ENCODE measurements around the gene PPM1F. TPM values are rescaled to one million over a fixed set of nuclear protein-coding genes. Genes with fewer than 3 reads are reported as not detected.

The PPM1F gene
- total RNA-seq, 2 donors from 2014 or later = 37.0 to 45.9 TPM

DNA sequence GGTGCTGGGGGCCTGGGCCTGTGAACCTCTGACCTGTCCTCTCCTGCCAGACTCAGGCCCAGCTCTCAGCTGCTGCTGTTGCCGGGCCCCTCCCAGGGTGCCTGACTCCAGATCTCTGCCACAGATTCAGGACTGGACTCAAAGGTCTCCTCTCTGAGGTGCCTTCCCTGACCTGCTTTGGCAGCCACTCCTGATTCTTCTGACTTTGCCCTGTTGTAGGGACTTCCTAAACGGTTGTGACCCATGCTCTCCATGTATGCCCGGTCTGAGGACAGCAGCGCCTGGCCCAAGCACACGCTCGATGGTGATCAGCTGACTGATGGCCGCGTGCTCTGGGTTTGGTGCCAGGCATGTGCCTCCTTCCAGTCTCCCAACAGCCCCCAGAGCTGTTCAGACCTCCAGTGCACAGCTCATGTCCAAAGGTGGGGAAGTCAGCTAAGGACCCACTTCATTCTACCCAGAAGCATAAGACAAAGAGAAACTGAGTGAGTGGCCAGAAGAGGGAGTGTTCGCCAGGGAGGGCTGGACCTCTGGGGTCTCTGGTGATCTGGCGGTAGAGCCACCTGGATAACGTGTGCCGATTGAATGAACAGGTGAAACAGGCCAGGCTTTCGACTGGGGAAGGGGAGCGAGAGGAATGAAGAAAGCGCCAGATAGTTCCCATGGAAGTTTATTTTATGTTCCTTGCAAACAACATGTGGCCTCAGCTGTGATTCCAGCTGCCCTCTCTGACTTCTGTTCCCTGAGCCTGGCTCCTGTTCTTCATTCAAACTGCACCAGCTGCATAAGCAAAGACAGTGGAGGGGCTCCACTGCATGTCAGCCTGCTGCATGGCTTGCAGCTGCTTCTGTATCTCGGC lies 38.0 kb upstream of the PPM1F start:
- Histone ChIP-seq H3K27ac (no peak overlapping the region), H3K4me1 (ENCODE audit: control insufficient read depth in 1 of 2, low read depth in 2 of 2) (no peaks in the 10 kb centered on the region), H3K9me3 (no peaks in the 10 kb centered on the region), H3K36me3 (no peaks in the 10 kb centered on the region), H3K27me3 (replicated peaks; ENCODE audit: insufficient read depth) (no peaks in the 10 kb centered on the region), H3K4me3 (no peak overlapping the region)
- ATAC-seq (ENCODE audit: insufficient number of reproducible peaks, low FRiP score, low read depth) = no peak
- no peak for DNase-seq (ENCODE audit: low spot score)
- TF ChIP-seq, protein P1, sequence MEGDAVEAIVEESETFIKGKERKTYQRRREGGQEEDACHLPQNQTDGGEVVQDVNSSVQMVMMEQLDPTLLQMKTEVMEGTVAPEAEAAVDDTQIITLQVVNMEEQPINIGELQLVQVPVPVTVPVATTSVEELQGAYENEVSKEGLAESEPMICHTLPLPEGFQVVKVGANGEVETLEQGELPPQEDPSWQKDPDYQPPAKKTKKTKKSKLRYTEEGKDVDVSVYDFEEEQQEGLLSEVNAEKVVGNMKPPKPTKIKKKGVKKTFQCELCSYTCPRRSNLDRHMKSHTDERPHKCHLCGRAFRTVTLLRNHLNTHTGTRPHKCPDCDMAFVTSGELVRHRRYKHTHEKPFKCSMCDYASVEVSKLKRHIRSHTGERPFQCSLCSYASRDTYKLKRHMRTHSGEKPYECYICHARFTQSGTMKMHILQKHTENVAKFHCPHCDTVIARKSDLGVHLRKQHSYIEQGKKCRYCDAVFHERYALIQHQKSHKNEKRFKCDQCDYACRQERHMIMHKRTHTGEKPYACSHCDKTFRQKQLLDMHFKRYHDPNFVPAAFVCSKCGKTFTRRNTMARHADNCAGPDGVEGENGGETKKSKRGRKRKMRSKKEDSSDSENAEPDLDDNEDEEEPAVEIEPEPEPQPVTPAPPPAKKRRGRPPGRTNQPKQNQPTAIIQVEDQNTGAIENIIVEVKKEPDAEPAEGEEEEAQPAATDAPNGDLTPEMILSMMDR (IDR thresholded peaks at IDR 0.05) = no peak

DNA sequence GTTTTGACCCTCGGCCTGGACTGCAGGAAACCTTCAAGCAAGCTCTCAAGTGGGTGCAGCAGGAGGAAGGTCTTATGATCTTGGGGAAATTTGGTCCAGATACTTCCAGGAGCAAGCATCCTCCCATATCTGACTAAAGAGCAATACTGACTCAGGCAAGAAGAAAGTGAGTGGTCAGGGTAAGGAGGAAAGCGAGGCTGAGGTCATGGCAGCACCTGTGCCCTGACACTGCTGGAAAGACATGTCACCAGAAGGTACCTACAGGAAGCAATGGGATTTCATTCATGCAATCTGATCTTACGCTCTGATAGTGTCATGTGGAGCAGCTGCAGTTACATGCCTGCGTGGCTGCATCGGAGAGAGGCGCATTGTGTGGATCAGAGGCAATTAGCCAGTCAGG lies 36.4 kb upstream of the PPM1F start:
- TF ChIP-seq, protein P1 (IDR thresholded peaks at IDR 0.05) = no peak
- Histone ChIP-seq H3K4me1 (ENCODE audit: control insufficient read depth in 1 of 2, low read depth in 2 of 2) (no peaks in the 10 kb centered on the region), H3K9me3 (no peaks in the 10 kb centered on the region), H3K27me3 (replicated peaks; ENCODE audit: insufficient read depth) (no peaks in the 10 kb centered on the region), H3K27ac (no peak overlapping the region), H3K36me3 (no peaks in the 10 kb centered on the region), H3K4me3 (no peak overlapping the region)
- no peak for ATAC-seq (ENCODE audit: insufficient number of reproducible peaks, low FRiP score, low read depth)
- no peak for DNase-seq (ENCODE audit: low spot score)

DNA sequence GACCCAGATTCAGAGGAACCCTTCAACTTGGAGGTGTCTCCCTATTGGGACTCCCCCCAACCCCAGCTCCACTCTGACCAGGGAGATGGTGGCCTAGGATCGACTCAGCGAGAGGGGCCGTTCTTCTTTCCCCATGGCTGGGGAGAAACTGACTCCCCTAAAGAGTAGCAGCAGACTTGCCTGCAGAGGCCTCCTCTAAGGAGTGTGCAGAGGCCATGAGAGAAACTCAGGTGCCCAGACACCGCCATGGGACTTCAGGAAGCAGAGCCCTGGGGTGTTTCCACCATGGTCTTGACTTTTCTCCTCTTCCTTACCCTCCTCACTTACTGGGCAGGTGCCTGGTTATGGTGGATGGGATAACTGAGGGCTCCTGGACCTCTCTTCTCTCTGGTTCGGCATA lies 32.6 kb upstream of the PPM1F start:
- H3K9me3 ChIP-seq = no peaks in the 10 kb centered on the region
- no peaks in the 10 kb centered on the region for H3K27me3 ChIP-seq (replicated peaks; ENCODE audit: insufficient read depth)
- TF ChIP-seq, protein P1 (IDR thresholded peaks at IDR 0.05) = no peak
- H3K4me3 ChIP-seq = no peak overlapping the region
- no peaks in the 10 kb centered on the region for H3K36me3 ChIP-seq
- no peak overlapping the region for H3K27ac ChIP-seq
- ATAC-seq (ENCODE audit: insufficient number of reproducible peaks, low FRiP score, low read depth) (no peak), DNase-seq (ENCODE audit: low spot score) (no peak)
- H3K4me1 ChIP-seq (ENCODE audit: control insufficient read depth in 1 of 2, low read depth in 2 of 2) = peaks cover 12 to 16% of the 10 kb centered on the region in 2 donors

DNA sequence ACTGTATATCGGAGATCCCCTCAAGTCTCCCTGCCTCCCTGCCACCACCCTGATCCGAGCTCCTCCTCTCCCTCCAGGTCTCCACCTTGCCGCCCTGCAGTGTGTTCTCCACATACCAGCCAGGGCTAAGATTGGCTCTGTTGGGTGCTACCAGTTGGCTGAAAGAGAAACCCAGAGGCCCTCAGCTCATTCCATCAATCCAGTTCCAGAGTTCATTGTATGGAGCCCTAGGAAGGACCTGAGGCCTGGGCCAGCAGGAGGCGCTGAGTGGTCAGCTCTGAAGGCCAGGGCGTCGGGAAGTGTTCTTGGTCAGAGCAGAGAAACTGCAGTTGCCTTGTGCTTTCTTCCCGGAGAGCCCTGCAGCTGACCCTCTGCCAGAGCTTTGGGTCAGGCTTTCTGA lies 32.1 kb upstream of the PPM1F start:
- Histone ChIP-seq H3K36me3 (no peaks in the 10 kb centered on the region), H3K4me3 (no peak overlapping the region), H3K27me3 (replicated peaks; ENCODE audit: insufficient read depth) (no peaks in the 10 kb centered on the region), H3K27ac (no peak overlapping the region), H3K4me1 (ENCODE audit: control insufficient read depth in 1 of 2, low read depth in 2 of 2) (peaks cover 12 to 16% of the 10 kb centered on the region in 2 donors), H3K9me3 (no peaks in the 10 kb centered on the region)
- TF ChIP-seq, protein P1 (IDR thresholded peaks at IDR 0.05) = no peak
- ATAC-seq (ENCODE audit: insufficient number of reproducible peaks, low FRiP score, low read depth) = no peak
- no peak for DNase-seq (ENCODE audit: low spot score)

DNA sequence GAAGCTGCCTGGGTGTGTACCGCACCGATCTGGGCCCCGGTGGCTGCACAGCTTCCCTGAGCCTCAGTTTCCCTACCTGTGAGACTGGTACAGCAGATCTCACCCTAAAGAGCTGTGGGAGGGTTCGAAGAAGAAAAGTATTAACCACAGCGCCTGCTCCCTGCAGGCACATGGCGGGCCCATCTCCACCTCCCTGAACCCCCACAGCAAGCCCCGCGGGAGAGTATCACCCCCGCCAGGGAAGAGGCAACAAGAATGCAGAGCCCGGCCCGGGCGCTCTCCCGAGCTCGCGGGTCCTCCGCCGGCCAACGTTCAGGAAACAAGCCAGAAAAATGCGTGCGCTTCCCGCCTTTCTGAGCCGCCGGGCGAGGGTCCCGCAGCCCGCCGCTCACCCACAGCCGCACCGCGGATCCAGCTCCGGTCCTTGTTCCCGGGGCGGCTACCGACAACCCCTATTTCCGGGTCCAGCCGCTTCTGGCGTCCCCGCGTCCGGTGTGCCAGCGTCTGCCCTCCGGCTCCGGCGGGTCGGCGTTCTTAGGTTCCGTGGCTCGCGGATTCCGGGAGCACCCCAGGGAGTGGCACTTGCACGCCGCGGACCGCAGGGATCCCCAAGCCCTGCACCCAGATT lies 29.8 kb upstream of the PPM1F start, which contains the start of gene TOP3B:
TSS of gene TOP3B (minus strand) at position 450 of the 628 bp plus-strand sequence. CDS start 7,078 bp downstream, outside the sequence.
- ATAC-seq (ENCODE audit: insufficient number of reproducible peaks, low FRiP score, low read depth) = peak; percentile 49
- Histone ChIP-seq H3K4me1 (ENCODE audit: control insufficient read depth in 1 of 2, low read depth in 2 of 2) (peaks cover 12 to 16% of the 10 kb centered on the region in 2 donors), H3K9me3 (no peaks in the 10 kb centered on the region), H3K4me3 (peak within 1 kb of the TSS; percentile 90), H3K27ac (peak within 1 kb of the TSS; percentile 53 to 71), H3K36me3 (peaks cover 3% of the 10 kb centered on the region), H3K27me3 (replicated peaks; ENCODE audit: insufficient read depth) (no peaks in the 10 kb centered on the region)
- DNase-seq (ENCODE audit: low spot score) = no peak
- TF ChIP-seq, protein P1 (IDR thresholded peaks at IDR 0.05) = no peak
